Measurements from ENCODE around the gene ARF4.

ARF4 gene

GRCh38 chr3:57555738-57556458 is 41.2 kb downstream of the ARF4 start, which contains the start of gene PDE12:
PDE12 (plus strand) TSS chr3:57556274; CDS start chr3:57556380, 106 bp downstream.
- WGBS (ENCODE audit: insufficient coverage, insufficient read length), result no CpG with 5 or more reads among the region's 54 CpGs
- no peaks in the 10 kb centered on the region for H3K9me3 ChIP-seq (ENCODE audit: control insufficient read depth, insufficient read depth, low read length)
- no peaks in the 10 kb centered on the region for H3K27me3 ChIP-seq (ENCODE audit: control insufficient read depth, insufficient read depth, low read length)
- DNase-seq (ENCODE audit: low read depth, low spot score), result peak; percentile 55
- H3K4me1 ChIP-seq (ENCODE audit: control insufficient read depth, insufficient read depth, low read length), result peaks cover 4% of the 10 kb centered on the region; the same call in 1 of the 2 replicates
- H3K4me3 ChIP-seq (ENCODE audit: low read length), result peak within 1 kb of the TSS; percentile 71
- peaks cover 4% of the 10 kb centered on the region; the same call in 1 of the 2 replicates for H3K36me3 ChIP-seq (ENCODE audit: control insufficient read depth, insufficient read depth, low read length)
- H3K27ac ChIP-seq (ENCODE audit: low read length), result no peak within 1 kb of the TSS

- no peak overlapping the region for H3K27ac ChIP-seq (ENCODE audit: low read length)
- no peak for DNase-seq (ENCODE audit: low read depth, low spot score)
- no CpG with 5 or more reads among the region's 8 CpGs for WGBS (ENCODE audit: insufficient coverage, insufficient read length)
These were observed 41.8 kb downstream of the ARF4 start for GRCh38 chr3:57555306-57555705.

GRCh38 chr3:57546616-57547015 is 50.5 kb downstream of the ARF4 start:
- no peaks in the 10 kb centered on the region for H3K9me3 ChIP-seq (ENCODE audit: control insufficient read depth, insufficient read depth, low read length)
- WGBS (ENCODE audit: insufficient coverage, insufficient read length), result no CpG with 5 or more reads among the region's 1 CpG
- H3K27ac ChIP-seq (ENCODE audit: low read length), result no peak overlapping the region
- DNase-seq (ENCODE audit: low read depth, low spot score), result no peak
- no peaks in the 10 kb centered on the region for H3K4me1 ChIP-seq (ENCODE audit: control insufficient read depth, insufficient read depth, low read length)
- no peak overlapping the region for H3K4me3 ChIP-seq (ENCODE audit: low read length)
- H3K27me3 ChIP-seq (ENCODE audit: control insufficient read depth, insufficient read depth, low read length), result no peaks in the 10 kb centered on the region
- H3K36me3 ChIP-seq (ENCODE audit: control insufficient read depth, insufficient read depth, low read length), result no peaks in the 10 kb centered on the region

More at GRCh38 chr3:57555306-57555705, 41.8 kb downstream of the ARF4 start:
- Histone ChIP-seq H3K4me1 (ENCODE audit: control insufficient read depth, insufficient read depth, low read length) (peaks cover 4% of the 10 kb centered on the region; the same call in 1 of the 2 replicates), H3K27me3 (ENCODE audit: control insufficient read depth, insufficient read depth, low read length) (no peaks in the 10 kb centered on the region), H3K4me3 (ENCODE audit: low read length) (peak overlapping the region; percentile 61; the same call in 1 of the 2 replicates), H3K9me3 (ENCODE audit: control insufficient read depth, insufficient read depth, low read length) (no peaks in the 10 kb centered on the region), H3K36me3 (ENCODE audit: control insufficient read depth, insufficient read depth, low read length) (peaks cover 4% of the 10 kb centered on the region; the same call in 1 of the 2 replicates)

- no CpG with 5 or more reads among the region's 7 CpGs for WGBS (ENCODE audit: insufficient coverage, insufficient read length)
- H3K4me1 ChIP-seq (ENCODE audit: control insufficient read depth, insufficient read depth, low read length), result no peaks in the 10 kb centered on the region
- H3K27ac ChIP-seq (ENCODE audit: low read length), result no peak overlapping the region
- H3K9me3 ChIP-seq (ENCODE audit: control insufficient read depth, insufficient read depth, low read length), result no peaks in the 10 kb centered on the region
- no peaks in the 10 kb centered on the region for H3K36me3 ChIP-seq (ENCODE audit: control insufficient read depth, insufficient read depth, low read length)
- H3K27me3 ChIP-seq (ENCODE audit: control insufficient read depth, insufficient read depth, low read length), result no peaks in the 10 kb centered on the region
- H3K4me3 ChIP-seq (ENCODE audit: low read length), result no peak overlapping the region
- no peak for DNase-seq (ENCODE audit: low read depth, low spot score)
These were observed 51.4 kb downstream of the ARF4 start for GRCh38 chr3:57545636-57546268.

- H3K4me1 ChIP-seq (ENCODE audit: control insufficient read depth, insufficient read depth, low read length), result no peaks in the 10 kb centered on the region
- no CpG with 5 or more reads among the region's 20 CpGs for WGBS (ENCODE audit: insufficient coverage, insufficient read length)
- no peak within 1 kb of the TSS for H3K27ac ChIP-seq (ENCODE audit: low read length)
- H3K9me3 ChIP-seq (ENCODE audit: control insufficient read depth, insufficient read depth, low read length), result no peaks in the 10 kb centered on the region
- DNase-seq (ENCODE audit: low read depth, low spot score), result peak; percentile 82
- no peaks in the 10 kb centered on the region; the same call in 1 of the 2 replicates for H3K27me3 ChIP-seq (ENCODE audit: control insufficient read depth, insufficient read depth, low read length)
- H3K36me3 ChIP-seq (ENCODE audit: control insufficient read depth, insufficient read depth, low read length), result no peaks in the 10 kb centered on the region
- H3K4me3 ChIP-seq (ENCODE audit: low read length), result no peak within 1 kb of the TSS; the same call in 1 of the 2 replicates
These were observed 52.7 kb downstream of the ARF4 start, which contains the start of gene DNAH12 for GRCh38 chr3:57544181-57545125. DNAH12 (minus strand) TSS chr3:57544344; CDS start chr3:57542870, 1,474 bp downstream.

- no peak overlapping the region for H3K27ac ChIP-seq (ENCODE audit: low read length)
- H3K4me3 ChIP-seq (ENCODE audit: low read length), result no peak overlapping the region
- no peaks in the 10 kb centered on the region for H3K4me1 ChIP-seq (ENCODE audit: control insufficient read depth, insufficient read depth, low read length)
- no peaks in the 10 kb centered on the region; the same call in 1 of the 2 replicates for H3K27me3 ChIP-seq (ENCODE audit: control insufficient read depth, insufficient read depth, low read length)
- H3K36me3 ChIP-seq (ENCODE audit: control insufficient read depth, insufficient read depth, low read length), result no peaks in the 10 kb centered on the region
- no peak for DNase-seq (ENCODE audit: low read depth, low spot score)
- no CpG with 5 or more reads among the region's 3 CpGs for WGBS (ENCODE audit: insufficient coverage, insufficient read length)
- no peaks in the 10 kb centered on the region for H3K9me3 ChIP-seq (ENCODE audit: control insufficient read depth, insufficient read depth, low read length)
These were observed 58.7 kb downstream of the ARF4 start for GRCh38 chr3:57538465-57538864.

- DNase-seq (ENCODE audit: low read depth, low spot score), result no peak
- no peaks in the 10 kb centered on the region for H3K36me3 ChIP-seq (ENCODE audit: control insufficient read depth, insufficient read depth, low read length)
- no peaks in the 10 kb centered on the region for H3K9me3 ChIP-seq (ENCODE audit: control insufficient read depth, insufficient read depth, low read length)
- H3K4me1 ChIP-seq (ENCODE audit: control insufficient read depth, insufficient read depth, low read length), result no peaks in the 10 kb centered on the region
- no peaks in the 10 kb centered on the region for H3K27me3 ChIP-seq (ENCODE audit: control insufficient read depth, insufficient read depth, low read length)
- H3K4me3 ChIP-seq (ENCODE audit: low read length), result no peak overlapping the region
- no peak overlapping the region for H3K27ac ChIP-seq (ENCODE audit: low read length)
These were observed 67.0 kb downstream of the ARF4 start for GRCh38 chr3:57530071-57530608.

All from iPS DF 6.9 (cell line).